T-cell (primary cell): Measurements from ENCODE around the gene WDR76. TPM values are rescaled to one million over a fixed set of nuclear protein-coding genes. Genes with fewer than 3 reads are reported as not detected.
"Not testable (repeated sequence)": the region's sequence is repeated elsewhere in the genome, so short reads cannot be mapped to it uniquely, and the experiment has no call there.

ENCODE experiments used
- ATAC-seq, 4 experiments: fragments of 200-7000 bp in 3 of 4; fragments of 150-1000 bp in 1 of 4; cut with Tn5 transposase; replicated peaks in 1 of 4; 1 replicate in 3 of 4; 2 replicates in 1 of 4; pipeline ENCODE4 v1.10.0; 2021; ENCODE audit warnings: moderate library complexity in 3 of 4, mild to moderate bottlenecking in 2 of 4, moderate number of reproducible peaks in 1 of 4
- CTCF ChIA-PET, 2 donors: fragments of 300-600 bp; sonication (Branson Sonifier 250); formaldehyde crosslinking; loops; one replicate each; lab custom pipeline; 2022; ENCODE audit warnings: antibody characterized with exemption in 2 of 2; lab: Charles Lee
- POLR2A ChIA-PET, 2 donors: fragments of 300-600 bp; sonication (Branson Sonifier 250); formaldehyde crosslinking; loops; one replicate each; lab custom pipeline; 2022; ENCODE audit warnings: antibody characterized with exemption in 2 of 2; lab: Charles Lee
- DNase-seq, 35 experiments: peaks; one replicate each; pipeline versions ENCODE4 v3.0.0 to v3.0.0-alpha.2; 2013 to 2023
- H3K27ac ChIP-seq: one replicate; pipeline ENCODE4 v1.5.1; 2013; ENCODE audit warnings: low read length
- H3K27me3 ChIP-seq, 2 experiments: replicated peaks in 1 of 2; 1 replicate in 1 of 2; 2 replicates in 1 of 2; pipeline versions ENCODE4 v1.6.1 to v1.7.0; 2013; ENCODE audit warnings: low read length in 1 of 2, mixed read lengths in 1 of 2; ENCODE audit not compliant: control insufficient read depth in 2 of 2, insufficient read depth in 2 of 2; ENCODE audit errors: extremely low read depth in 1 of 2
- H3K36me3 ChIP-seq, 2 donors: 1 replicate in 1 of 2; 2 replicates in 1 of 2; pipeline versions ENCODE4 v1.6.1 to v1.7.0; 2013; ENCODE audit warnings: low read length in 1 of 2; ENCODE audit not compliant: control insufficient read depth in 2 of 2, insufficient read depth in 1 of 2; ENCODE audit errors: extremely low read depth in 1 of 2
- H3K4me1 ChIP-seq, 2 experiments: 1 replicate in 1 of 2; 2 replicates in 1 of 2; pipeline versions ENCODE4 v1.6.1 to v1.7.0; 2013; ENCODE audit warnings: low read length in 2 of 2, mixed read lengths in 1 of 2; ENCODE audit not compliant: insufficient read depth in 2 of 2, control insufficient read depth in 1 of 2; ENCODE audit errors: extremely low read depth in 1 of 2
- H3K4me3 ChIP-seq, 2 donors: 1 replicate in 1 of 2; 2 replicates in 1 of 2; pipeline versions ENCODE4 v1.5.1 to v1.7.0; 2013; ENCODE audit warnings: mild to moderate bottlenecking in 2 of 2, low read length in 1 of 2, moderate library complexity in 1 of 2; ENCODE audit not compliant: control insufficient read depth in 1 of 2; ENCODE audit errors: extremely low read depth in 1 of 2
- H3K9me3 ChIP-seq: 2 replicates; pipeline ENCODE4 v1.7.0; 2013
- H3K27ac Mint-ChIP-seq, 2 donors: one replicate each; pipeline ENCODE4 v1.8.0; 2020 to 2021; ENCODE audit warnings: mild to moderate bottlenecking in 2 of 2, mixed read lengths in 2 of 2
- H3K27me3 Mint-ChIP-seq, 2 donors: one replicate each; pipeline ENCODE4 v1.8.0; 2021 to 2022; ENCODE audit warnings: mixed read lengths in 2 of 2
- H3K36me3 Mint-ChIP-seq: one replicate; pipeline ENCODE4 v1.8.0; 2021; ENCODE audit warnings: mixed read lengths
- H3K4me1 Mint-ChIP-seq, 3 donors: one replicate each; pipeline ENCODE4 v1.8.0; 2020 to 2022; ENCODE audit warnings: mixed read lengths in 3 of 3, mild to moderate bottlenecking in 1 of 3
- H3K4me3 Mint-ChIP-seq, 3 donors: one replicate each; pipeline ENCODE4 v1.8.0; 2020 to 2022; ENCODE audit warnings: mild to moderate bottlenecking in 3 of 3, mixed read lengths in 3 of 3, moderate library complexity in 3 of 3
- H3K9me3 Mint-ChIP-seq, 3 donors: one replicate each; pipeline ENCODE4 v1.8.0; 2020 to 2022; ENCODE audit warnings: mixed read lengths in 3 of 3
- WGBS: methylation state at CpG from one replicate; pipeline ENCODE4 v1.1.5; 2013; ENCODE audit warnings: missing lambda C conversion rate; ENCODE audit not compliant: insufficient coverage; 5-methylcytosine and 5-hydroxymethylcytosine counted together
- total RNA-seq, 35 experiments: library from RNA in 6 of 35; stranded (reverse) in 6 of 35; fragments of 120-200 nt in 1 of 35; gene quantifications; one replicate each; pipeline versions ENCODE4 v1.2.1 to v1.2.4 and lab custom pipeline; 2013 to 2026

Gene WDR76
- total RNA-seq, 5 donors from 2014 or later (not counting 1 experiment from before 2014, with no cell fraction given), result 10.5 to 12.4 (median 11.6) TPM

- H3K36me3 ChIP-seq, result peaks cover 5 to 11% of the 10 kb centered on the region in 2 donors
- CTCF ChIA-PET, result not testable (repeated sequence)
These were observed 39.8 kb downstream of the WDR76 start for GRCh38 chr15:43866636-43867035.

DNA sequence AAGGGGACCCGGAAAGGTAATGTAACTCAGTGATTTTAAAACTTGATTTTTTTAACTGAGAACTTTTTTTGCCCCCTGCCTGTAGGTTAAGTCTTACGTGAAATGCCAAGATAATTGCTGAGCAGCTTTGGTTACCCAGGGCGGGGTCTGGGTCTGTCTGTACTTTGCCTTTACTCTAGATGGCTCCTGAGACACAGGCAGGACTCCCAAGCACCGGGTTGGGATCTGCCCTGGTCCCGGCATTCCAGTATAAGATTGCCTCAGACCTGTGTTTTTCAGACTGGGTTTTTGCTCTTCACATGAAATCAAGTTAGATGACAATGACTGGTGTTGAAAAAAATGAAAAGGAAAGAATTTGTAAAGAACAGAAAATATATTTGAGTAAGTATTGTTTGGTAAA lies 40.3 kb downstream of the WDR76 start:
- Mint-ChIP-seq H3K4me3 (no peak overlapping the region), H3K4me1 (peaks cover 0 to 2% (median 0%) of the 10 kb centered on the region in 3 donors), H3K9me3 (no peaks in the 10 kb centered on the region), H3K27ac (no peak overlapping the region), H3K36me3 (peaks cover 35% of the 10 kb centered on the region), H3K27me3 (no peaks in the 10 kb centered on the region)
- no peaks in the 10 kb centered on the region for H3K4me1 ChIP-seq
- ChIA-PET POLR2A (no interaction called here), CTCF (no interaction called here)
- H3K4me3 ChIP-seq, result no peak overlapping the region
- DNase-seq (no peak), ATAC-seq (no peak)
- no peaks in the 10 kb centered on the region for H3K27me3 ChIP-seq
- H3K9me3 ChIP-seq, result no peaks in the 10 kb centered on the region
- H3K36me3 ChIP-seq, result peaks cover 5 to 11% of the 10 kb centered on the region in 2 donors
- no peak overlapping the region for H3K27ac ChIP-seq
- 100% methylated on average over 4 of the region's 5 CpGs for WGBS

More at GRCh38 chr15:43866636-43867035, 39.8 kb downstream of the WDR76 start:
- H3K27ac Mint-ChIP-seq, H3K4me1 Mint-ChIP-seq, ATAC-seq, H3K4me3 Mint-ChIP-seq, H3K9me3 Mint-ChIP-seq, H3K27ac ChIP-seq, H3K4me1 ChIP-seq, POLR2A ChIA-PET, H3K27me3 ChIP-seq, H3K9me3 ChIP-seq, H3K27me3 Mint-ChIP-seq, H3K4me3 ChIP-seq, DNase-seq: not testable (repeated sequence)
- peaks cover 34% of the 10 kb centered on the region for H3K36me3 Mint-ChIP-seq
- whole genome bisulfite sequencing, result no CpG with 5 or more reads among the region's 10 CpGs

GRCh38 chr15:43868406-43868805 lies 41.6 kb downstream of the WDR76 start:
- ChIA-PET POLR2A (interaction anchor here in 1 of 2 donors (0.5 kb wide), 1 partner anchor 614 kb away, joined by 6 read pairs; no protein-coding TSS in a partner anchor), CTCF (no interaction called here)
- Histone ChIP-seq H3K27me3 (no peaks in the 10 kb centered on the region), H3K4me3 (no peak overlapping the region), H3K9me3 (no peaks in the 10 kb centered on the region), H3K27ac (no peak overlapping the region), H3K36me3 (peaks cover 5 to 11% of the 10 kb centered on the region in 2 donors), H3K4me1 (no peaks in the 10 kb centered on the region)
- WGBS, result no CpG with 5 or more reads among the region's 2 CpGs
- Mint-ChIP-seq H3K27ac (no peak overlapping the region), H3K4me3 (no peak overlapping the region), H3K36me3 (peaks cover 36% of the 10 kb centered on the region), H3K9me3 (no peaks in the 10 kb centered on the region), H3K4me1 (peaks cover 0 to 2% (median 0%) of the 10 kb centered on the region in 3 donors), H3K27me3 (no peaks in the 10 kb centered on the region)
- ATAC-seq (no peak), DNase-seq (no peak)

- Histone ChIP-seq H3K27ac (no peak overlapping the region), H3K4me3 (no peak overlapping the region), H3K36me3 (peaks cover 0 to 5% of the 10 kb centered on the region in 2 donors), H3K9me3 (no peaks in the 10 kb centered on the region), H3K4me1 (no peaks in the 10 kb centered on the region), H3K27me3 (no peaks in the 10 kb centered on the region)
- H3K4me3 Mint-ChIP-seq, result no peak overlapping the region
- WGBS, result no CpG with 5 or more reads among the region's 2 CpGs
- H3K27me3 Mint-ChIP-seq, result no peaks in the 10 kb centered on the region
- ChIA-PET POLR2A (no interaction called here), CTCF (interaction anchor here in 1 of 2 donors (0.6 kb wide), 1 partner anchor 34 kb away, joined by 3 read pairs; no protein-coding TSS in a partner anchor)
- DNase-seq (no peak), ATAC-seq (no peak)
- H3K36me3 Mint-ChIP-seq, result peaks cover 23% of the 10 kb centered on the region
- H3K27ac Mint-ChIP-seq, result no peak overlapping the region
- no peaks in the 10 kb centered on the region for H3K9me3 Mint-ChIP-seq
- H3K4me1 Mint-ChIP-seq, result peaks cover 0 to 2% (median 0%) of the 10 kb centered on the region in 3 donors
These were observed 45.0 kb downstream of the WDR76 start for GRCh38 chr15:43871835-43872234.

DNA sequence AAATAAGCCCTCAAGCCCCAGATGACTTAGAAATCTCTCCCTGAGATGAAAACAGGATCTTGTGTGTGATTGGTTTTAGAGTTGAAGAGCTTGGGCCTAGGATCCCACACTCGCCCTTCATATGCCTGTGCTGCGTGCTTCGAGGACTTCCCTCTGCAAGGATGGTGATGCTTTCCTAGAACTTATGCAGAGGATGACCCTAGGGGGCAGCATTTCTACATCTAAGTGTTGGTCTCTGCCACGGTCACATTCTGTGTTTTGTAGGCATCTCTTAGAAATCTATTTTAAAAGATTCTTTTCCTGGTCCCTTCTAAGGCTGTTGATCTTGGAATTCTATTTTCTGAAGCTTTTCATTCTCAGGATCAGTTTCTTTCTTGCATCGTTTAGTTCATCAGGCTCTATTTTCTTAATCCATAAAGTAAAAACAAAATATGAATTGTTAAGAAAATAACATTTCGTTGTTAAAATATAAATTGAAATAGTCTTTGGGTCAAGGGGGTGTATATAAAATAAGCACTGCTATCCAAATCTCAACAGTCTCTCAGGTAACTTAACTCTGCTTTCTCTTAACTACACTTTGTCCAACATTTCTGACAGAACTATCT lies 45.7 kb downstream of the WDR76 start:
- H3K4me3 Mint-ChIP-seq, result no peak overlapping the region
- 95% methylated on average over 3 of the region's 6 CpGs for WGBS
- peak in 5 of 35 experiments; percentile 2 to 40 (median 7) for DNase-seq
- H3K36me3 ChIP-seq, result peaks cover 0 to 5% of the 10 kb centered on the region in 2 donors
- H3K4me1 ChIP-seq, result no peaks in the 10 kb centered on the region
- no peaks in the 10 kb centered on the region for H3K9me3 Mint-ChIP-seq
- peaks cover 0 to 2% (median 0%) of the 10 kb centered on the region in 3 donors for H3K4me1 Mint-ChIP-seq
- H3K27me3 Mint-ChIP-seq, result no peaks in the 10 kb centered on the region
- ChIA-PET POLR2A (no interaction called here), CTCF (interaction anchor here in 1 of 2 donors (0.6 kb wide), 1 partner anchor 33 kb away, joined by 3 read pairs; no protein-coding TSS in a partner anchor)
- H3K9me3 ChIP-seq, result no peaks in the 10 kb centered on the region
- ATAC-seq, result no peak
- peaks cover 24% of the 10 kb centered on the region for H3K36me3 Mint-ChIP-seq
- no peak overlapping the region for H3K27ac ChIP-seq
- no peak overlapping the region for H3K4me3 ChIP-seq
- H3K27me3 ChIP-seq, result no peaks in the 10 kb centered on the region
- H3K27ac Mint-ChIP-seq, result no peak overlapping the region

GRCh38 chr15:43873651-43874050 lies 46.8 kb downstream of the WDR76 start:
- WGBS, result 97% methylated on average over 5 of the region's 10 CpGs
- no peak overlapping the region for H3K4me3 ChIP-seq
- no peaks in the 10 kb centered on the region for H3K27me3 ChIP-seq
- POLR2A ChIA-PET, result no interaction called here
- Mint-ChIP-seq H3K27ac (no peak overlapping the region), H3K4me1 (no peaks in the 10 kb centered on the region), H3K27me3 (no peaks in the 10 kb centered on the region), H3K36me3 (peaks cover 22% of the 10 kb centered on the region), H3K9me3 (no peaks in the 10 kb centered on the region), H3K4me3 (no peak overlapping the region)
- H3K4me1 ChIP-seq, result no peaks in the 10 kb centered on the region
- H3K9me3 ChIP-seq, result no peaks in the 10 kb centered on the region
- DNase-seq (no peak), ATAC-seq (no peak)
- CTCF ChIA-PET, result no interaction called here
- peaks cover 0 to 5% of the 10 kb centered on the region in 2 donors for H3K36me3 ChIP-seq
- H3K27ac ChIP-seq, result no peak overlapping the region
